Thymus (tissue), 11 donors: ENCODE data around the gene PCBP2. TPM values are rescaled to one million over a fixed set of nuclear protein-coding genes. Genes with fewer than 3 reads are reported as not detected.
A peak's percentile ranks its signal among the peaks of the same experiment; 100 is the strongest.
"Not testable (repeated sequence)": the region's sequence is repeated elsewhere in the genome, so short reads cannot be mapped to it uniquely, and the experiment has no call there.

ENCODE experiments used
- DNase-seq, 9 donors: peaks; one replicate each; pipeline ENCODE4 v3.0.0-alpha.2; 2013; ENCODE audit warnings: low spot score in 9 of 9, low read depth in 6 of 9, missing footprints in 1 of 9
- H3K27ac ChIP-seq, 2 donors: one replicate each; pipeline ENCODE4 v1.5.1; 2013; ENCODE audit warnings: control low read depth in 1 of 2, low read depth in 1 of 2, low read length in 1 of 2, mild to moderate bottlenecking in 1 of 2, moderate library complexity in 1 of 2
- H3K27me3 ChIP-seq, 2 donors: one replicate each; pipeline ENCODE4 v1.5.1; 2013; ENCODE audit warnings: low read length in 1 of 2; ENCODE audit not compliant: control insufficient read depth in 2 of 2, insufficient read depth in 1 of 2
- H3K36me3 ChIP-seq, 2 donors: one replicate each; pipeline ENCODE4 v1.5.1; 2013; ENCODE audit warnings: low read length in 1 of 2, mild to moderate bottlenecking in 1 of 2, moderate library complexity in 1 of 2; ENCODE audit not compliant: control insufficient read depth in 2 of 2, insufficient read depth in 2 of 2
- H3K4me1 ChIP-seq, 2 donors: one replicate each; pipeline ENCODE4 v1.5.1; 2013; ENCODE audit warnings: low read length in 2 of 2; ENCODE audit not compliant: control insufficient read depth in 2 of 2, insufficient read depth in 2 of 2
- H3K4me3 ChIP-seq, 2 donors: one replicate each; pipeline ENCODE4 v1.5.1; 2013; ENCODE audit warnings: low read length in 2 of 2, control low read depth in 1 of 2, mild to moderate bottlenecking in 1 of 2
- H3K9me3 ChIP-seq, 2 donors: one replicate each; pipeline ENCODE4 v1.5.1; 2013; ENCODE audit warnings: low read length in 1 of 2, mild to moderate bottlenecking in 1 of 2; ENCODE audit not compliant: control insufficient read depth in 2 of 2, insufficient read depth in 1 of 2
- WGBS: extraction: QIAGEN DNeasy Blood & Tissue Kit; methylation state at CpG from one replicate; pipeline ENCODE4 v1.1.7; 2013; 5-methylcytosine and 5-hydroxymethylcytosine counted together
- polyA plus RNA-seq: library from polyadenylated mRNA; stranded (reverse); fragments of 200-250 nt; gene quantifications from one replicate; pipeline ENCODE4 v1.2.3, GENCODE V29; 2013
- total RNA-seq: library from RNA; stranded (reverse); fragments of 120-200 nt; gene quantifications from one replicate; pipeline ENCODE4 v1.2.4, GENCODE V29; 2013
- donor health status: healthy.

The PCBP2 gene
- total and polyA plus RNA-seq, 2 donors = 263 to 606 TPM

- Histone ChIP-seq H3K4me3 (no peak overlapping the region), H3K9me3 (no peaks in the 10 kb centered on the region)
- 96% methylated on average over 13 of the region's 13 CpGs for WGBS
Observed at GRCh38 chr12:53474819-53475218, 22.9 kb downstream of the PCBP2 start.

GRCh38 chr12:53476769-53477209 is 24.9 kb downstream of the PCBP2 start:
- Histone ChIP-seq H3K27ac (no peak overlapping the region), H3K36me3 (peaks cover 81 to 98% of the 10 kb centered on the region in 2 donors)

More at GRCh38 chr12:53474819-53475218, 22.9 kb downstream of the PCBP2 start:
- Histone ChIP-seq H3K4me1 (no peaks in the 10 kb centered on the region), H3K36me3 (peaks cover 83 to 98% of the 10 kb centered on the region in 2 donors), H3K27me3 (no peaks in the 10 kb centered on the region), H3K27ac (no peak overlapping the region)
- no peak for DNase-seq

GRCh38 chr12:53478865-53479264 is 27.0 kb downstream of the PCBP2 start:
- DNase-seq = no peak
- H3K4me3 ChIP-seq = no peak overlapping the region
- H3K27ac ChIP-seq = no peak overlapping the region
- no peaks in the 10 kb centered on the region for H3K9me3 ChIP-seq
- 93% methylated on average over 1 of the region's 1 CpG for WGBS
- H3K36me3 ChIP-seq = peaks cover 84 to 98% of the 10 kb centered on the region in 2 donors
- H3K4me1 ChIP-seq = no peaks in the 10 kb centered on the region
- H3K27me3 ChIP-seq = no peaks in the 10 kb centered on the region

More at GRCh38 chr12:53476769-53477209, 24.9 kb downstream of the PCBP2 start:
- peak in 1 of 9 donors; percentile 37 for DNase-seq
- Histone ChIP-seq H3K4me1 (no peaks in the 10 kb centered on the region), H3K27me3 (no peaks in the 10 kb centered on the region), H3K9me3 (no peaks in the 10 kb centered on the region), H3K4me3 (no peak overlapping the region)
- 88% methylated on average over 2 of the region's 2 CpGs for WGBS

- no peaks in the 10 kb centered on the region for H3K4me1 ChIP-seq
- peaks cover 84 to 97% of the 10 kb centered on the region in 2 donors for H3K36me3 ChIP-seq
- H3K4me3 ChIP-seq = no peak overlapping the region
- 97% methylated on average over 5 of the region's 5 CpGs for WGBS
- no peak for DNase-seq
- H3K27ac ChIP-seq = no peak overlapping the region
- no peaks in the 10 kb centered on the region for H3K9me3 ChIP-seq
- no peaks in the 10 kb centered on the region for H3K27me3 ChIP-seq
Observed at GRCh38 chr12:53479331-53479730, 27.4 kb downstream of the PCBP2 start.

GRCh38 chr12:53480491-53481442 is 28.9 kb downstream of the PCBP2 start:
- Histone ChIP-seq H3K27me3 (no peaks in the 10 kb centered on the region), H3K4me1 (no peaks in the 10 kb centered on the region), H3K36me3 (peaks cover 84 to 95% of the 10 kb centered on the region in 2 donors), H3K4me3 (no peak overlapping the region), H3K9me3 (no peaks in the 10 kb centered on the region), H3K27ac (no peak overlapping the region)
- DNase-seq = no peak
- WGBS = 93% methylated on average over 12 of the region's 12 CpGs

GRCh38 chr12:53481458-53481857 is 29.6 kb downstream of the PCBP2 start:
- H3K27ac ChIP-seq, H3K27me3 ChIP-seq, H3K9me3 ChIP-seq, H3K4me1 ChIP-seq, H3K4me3 ChIP-seq, DNase-seq: not testable (repeated sequence)
- peaks cover 84 to 95% of the 10 kb centered on the region in 2 donors for H3K36me3 ChIP-seq
- 95% methylated on average over 6 of the region's 6 CpGs for WGBS

GRCh38 chr12:53481939-53482586 is 30.2 kb downstream of the PCBP2 start:
- Histone ChIP-seq H3K4me1 (no peaks in the 10 kb centered on the region), H3K4me3 (no peak overlapping the region), H3K27ac (no peak overlapping the region), H3K27me3 (no peaks in the 10 kb centered on the region), H3K36me3 (peaks cover 84 to 95% of the 10 kb centered on the region in 2 donors), H3K9me3 (no peaks in the 10 kb centered on the region)
- DNase-seq = no peak
- 97% methylated on average over 9 of the region's 9 CpGs for WGBS

GRCh38 chr12:53482626-53483168 is 30.8 kb downstream of the PCBP2 start:
- H3K27ac ChIP-seq = no peak overlapping the region
- no peak overlapping the region for H3K4me3 ChIP-seq
- H3K4me1 ChIP-seq = no peaks in the 10 kb centered on the region
- no peak for DNase-seq
- H3K36me3 ChIP-seq = peaks cover 88 to 96% of the 10 kb centered on the region in 2 donors
- WGBS = 97% methylated on average over 18 of the region's 18 CpGs
- no peaks in the 10 kb centered on the region for H3K27me3 ChIP-seq
- H3K9me3 ChIP-seq = no peaks in the 10 kb centered on the region
